SU-DHL-6 (cell line): ENCODE measurements around the gene ACSL5.

ENCODE experiments used
- CTCF ChIP-seq: fragments of 200-600 bp; sonication (generic); IDR thresholded peaks from one replicate; pipeline ENCODE4 v1.5.1; 2017; ENCODE audit warnings: antibody characterized with exemption, mild to moderate bottlenecking, low read length, moderate library complexity; ENCODE audit not compliant: insufficient read depth, poor library complexity, severe bottlenecking
- EZH2phosphoT487 ChIP-seq: fragments of 200-600 bp; sonication (generic), shearing (Covaris generic); conservative IDR thresholded peaks from 2 replicates; pipeline ENCODE4 v1.6.1; 2018; ENCODE audit warnings: mild to moderate bottlenecking, antibody characterized with exemption, low read length, moderate library complexity, mixed read lengths

- no peak for TF ChIP-seq CTCF
- TF ChIP-seq EZH2phosphoT487, result no peak
These were observed 41.9 kb upstream of the ACSL5 start for GRCh38 chr10:112332022-112332421.
